Ramos (cell line): ENCODE measurements around the gene SLC38A7.
"Not testable (repeated sequence)": the region's sequence is repeated elsewhere in the genome, so short reads cannot be mapped to it uniquely, and the experiment has no call there.

ENCODE experiments used
- in situ Hi-C: fragments of 300-500 bp; cut with MboI; formaldehyde crosslinking; loops from one replicate; pipeline ENCODE4 v1.14.3; 2022; ENCODE audit warnings: low sequenced_read_pairs; ENCODE audit not compliant: unreplicated experiment

Gene SLC38A7

GRCh38 chr16:58639230-58639629, 45.3 kb downstream of the SLC38A7 start:
- in situ Hi-C loops, result no loop called here

- in situ Hi-C loops, result no loop called here
These were observed 46.2 kb downstream of the SLC38A7 start for GRCh38 chr16:58638148-58639036.

GRCh38 chr16:58637021-58637420, 47.5 kb downstream of the SLC38A7 start:
- in situ Hi-C loops, result not testable (repeated sequence)

- in situ Hi-C loops, result no loop called here
These were observed 48.1 kb downstream of the SLC38A7 start for GRCh38 chr16:58636466-58636865.

GRCh38 chr16:58635502-58635901, 49.1 kb downstream of the SLC38A7 start:
- in situ Hi-C loops, result no loop called here

- in situ Hi-C loops, result no loop called here
These were observed 50.2 kb downstream of the SLC38A7 start for GRCh38 chr16:58634265-58634802.

- in situ Hi-C loops, result no loop called here
These were observed 54.6 kb downstream of the SLC38A7 start, which contains the start of gene CNOT1 for GRCh38 chr16:58629733-58630640. Gene CNOT1 (minus strand): TSS chr16:58629826. CDS start chr16:58599337, 30,489 bp downstream.

GRCh38 chr16:58628845-58629732, 55.5 kb downstream of the SLC38A7 start:
- in situ Hi-C loops, result no loop called here

- in situ Hi-C loops, result no loop called here
These were observed 60.4 kb downstream of the SLC38A7 start for GRCh38 chr16:58624209-58624608.

- in situ Hi-C loops, result no loop called here
These were observed 64.2 kb downstream of the SLC38A7 start for GRCh38 chr16:58620396-58620795.

- in situ Hi-C loops, result no loop called here
These were observed 69.3 kb downstream of the SLC38A7 start for GRCh38 chr16:58615280-58615679.
